WTC11 (cell line): ENCODE data around the gene KIF13A. TPM values are rescaled to one million over a fixed set of nuclear protein-coding genes. Genes with fewer than 3 reads are reported as not detected.
"Not testable (repeated sequence)": the region's sequence is repeated elsewhere in the genome, so short reads cannot be mapped to it uniquely, and the experiment has no call there.

ENCODE experiments used
- ATAC-seq: fragments of 200-7000 bp; cut with Tn5 transposase; 2 replicates; pipeline ENCODE4 v1.10.0; 2021; ENCODE audit warnings: mild to moderate bottlenecking, moderate library complexity
- CTCF ChIA-PET: fragments of 300-600 bp; sonication (Branson Sonifier 250); formaldehyde crosslinking; loops from one replicate; lab custom pipeline; 2021; ENCODE audit warnings: antibody characterized with exemption; lab: Charles Lee
- POLR2A ChIA-PET: fragments of 350-600 bp; sonication (Branson Sonifier 250); formaldehyde crosslinking; loops from one replicate; lab custom pipeline; 2021; ENCODE audit warnings: antibody characterized with exemption; lab: Charles Lee
- DNase-seq: peaks from one replicate; pipeline ENCODE4 v3.0.0; 2021; ENCODE audit warnings: low spot score
- H3K27ac Mint-ChIP-seq: 2 replicates; pipeline ENCODE4 v1.8.0; 2021; ENCODE audit warnings: mixed read lengths
- H3K27me3 Mint-ChIP-seq: 2 replicates; pipeline ENCODE4 v1.8.0; 2021; ENCODE audit warnings: low read depth, mild to moderate bottlenecking, moderate library complexity, mixed read lengths
- H3K36me3 Mint-ChIP-seq: 2 replicates; pipeline ENCODE4 v1.8.0; 2021; ENCODE audit warnings: mixed read lengths
- H3K4me1 Mint-ChIP-seq: 2 replicates; pipeline ENCODE4 v1.8.0; 2022; ENCODE audit warnings: mixed read lengths
- H3K4me3 Mint-ChIP-seq: 2 replicates; pipeline ENCODE4 v1.8.0; 2021; ENCODE audit warnings: mild to moderate bottlenecking, moderate library complexity, mixed read lengths
- H3K9me3 Mint-ChIP-seq: 2 replicates; pipeline ENCODE4 v1.8.0; 2021; ENCODE audit warnings: mixed read lengths
- CDX4 ChIP-seq: fragments of 250-450 bp; sonication (Bioruptor Pico); IDR thresholded peaks from 2 replicates; pipeline ENCODE4 v1.9.0; 2021; ENCODE audit warnings: moderate library complexity, mild to moderate bottlenecking, inconsistent platforms, borderline replicate concordance
- CREB1 ChIP-seq: sonication (generic); formaldehyde crosslinking; IDR thresholded peaks from 2 replicates; pipeline ENCODE4 v1.8.0; 2023; ENCODE audit warnings: mild to moderate bottlenecking, missing genetic modification reagents
- CREM ChIP-seq: sonication (generic); formaldehyde crosslinking; IDR thresholded peaks from 2 replicates; pipeline ENCODE4 v1.8.1; 2022; ENCODE audit warnings: mild to moderate bottlenecking, missing genetic modification reagents, moderate library complexity
- CTCF ChIP-seq: fragments of 200-600 bp; IDR thresholded peaks from 2 replicates; pipeline ENCODE4 v1.8.0; 2022; ENCODE audit warnings: antibody characterized with exemption
- E2F1 ChIP-seq: sonication (generic); formaldehyde crosslinking; IDR thresholded peaks from 2 replicates; pipeline ENCODE4 v1.8.0; 2022; ENCODE audit warnings: mild to moderate bottlenecking, missing genetic modification reagents
- GABPB1 ChIP-seq: sonication (generic); formaldehyde crosslinking; IDR thresholded peaks from 2 replicates; pipeline ENCODE4 v1.8.1; 2023; ENCODE audit warnings: mild to moderate bottlenecking, missing genetic modification reagents
- GRHL2 ChIP-seq: fragments of 250-450 bp; sonication (Bioruptor Pico); IDR thresholded peaks from 2 replicates; pipeline ENCODE4 v1.8.0; 2022; ENCODE audit warnings: mild to moderate bottlenecking, moderate library complexity; ENCODE audit not compliant: insufficient replicate concordance, severe bottlenecking
- IRF2 ChIP-seq: sonication (generic); formaldehyde crosslinking; IDR thresholded peaks from 2 replicates; pipeline ENCODE4 v1.8.0; 2022; ENCODE audit warnings: low read depth, missing genetic modification reagents, borderline replicate concordance
- KAT7 ChIP-seq: sonication (generic); formaldehyde crosslinking; IDR thresholded peaks from 2 replicates; pipeline ENCODE4 v1.8.1; 2023; ENCODE audit warnings: missing genetic modification reagents, mild to moderate bottlenecking, borderline replicate concordance
- STAT6 ChIP-seq: sonication (generic); formaldehyde crosslinking; conservative IDR thresholded peaks from 2 replicates; pipeline ENCODE4 v1.8.1; 2023; ENCODE audit warnings: mild to moderate bottlenecking, low read depth, missing genetic modification reagents, moderate library complexity
- TCF7 ChIP-seq: sonication (generic); formaldehyde crosslinking; IDR thresholded peaks from 2 replicates; pipeline ENCODE4 v1.8.0; 2022; ENCODE audit warnings: mild to moderate bottlenecking, low read depth, missing genetic modification reagents, moderate library complexity
- USF2 ChIP-seq: sonication (generic); formaldehyde crosslinking; IDR thresholded peaks from 2 replicates; pipeline ENCODE4 v1.8.1; 2023; ENCODE audit warnings: mild to moderate bottlenecking, missing genetic modification reagents, moderate library complexity
- ZNF532 ChIP-seq: fragments of 250-450 bp; sonication (Bioruptor Pico); IDR thresholded peaks from 2 replicates; pipeline ENCODE4 v1.9.0; 2021; ENCODE audit warnings: mild to moderate bottlenecking, borderline replicate concordance
- total RNA-seq: library from RNA; stranded (reverse); gene quantifications from 3 replicates; pipeline ENCODE4 v1.2.3, GENCODE V29; 2021

KIF13A gene
- total RNA-seq, 1 experiment from 2014 or later, result 32.7 TPM

- TF ChIP-seq CTCF (no peak), CREB1 (CRISPR knock-in tag) (no peak), IRF2 (CRISPR knock-in tag) (no peak), KAT7 (CRISPR knock-in tag) (no peak), ZNF532 (no peak), USF2 (no peak), STAT6 (CRISPR knock-in tag) (no peak), GABPB1 (CRISPR knock-in tag) (no peak), GRHL2 (CRISPR knock-in tag) (no peak)
Measured at GRCh38 chr6:17950095-17950494, 37.3 kb downstream of the KIF13A start (continued).

- TF ChIP-seq TCF7 (CRISPR knock-in tag) (no peak), CDX4 (CRISPR knock-in tag) (no peak)
- Mint-ChIP-seq H3K27me3 (no peaks in the 10 kb centered on the region), H3K4me3 (no peak overlapping the region), H3K9me3 (no peaks in the 10 kb centered on the region), H3K36me3 (peaks cover 3% of the 10 kb centered on the region; the same call in 1 of the 2 replicates), H3K4me1 (peaks cover 13% of the 10 kb centered on the region), H3K27ac (no peak overlapping the region)
- DNase-seq (no peak), ATAC-seq (no peak)
- ChIA-PET POLR2A (no interaction called here), CTCF (no interaction called here)
Measured at GRCh38 chr6:17949168-17949567, 38.3 kb downstream of the KIF13A start.

GRCh38 chr6:17948725-17949124, 38.7 kb downstream of the KIF13A start:
- ATAC-seq (no peak), DNase-seq (no peak)
- no peak overlapping the region for H3K4me3 Mint-ChIP-seq
- no peaks in the 10 kb centered on the region for H3K27me3 Mint-ChIP-seq
- ChIA-PET POLR2A (no interaction called here), CTCF (no interaction called here)
- peaks cover 17% of the 10 kb centered on the region for H3K4me1 Mint-ChIP-seq
- no peaks in the 10 kb centered on the region for H3K9me3 Mint-ChIP-seq
- H3K27ac Mint-ChIP-seq, result no peak overlapping the region
- peaks cover 3% of the 10 kb centered on the region; the same call in 1 of the 2 replicates for H3K36me3 Mint-ChIP-seq
- TF ChIP-seq E2F1 (CRISPR knock-in tag) (no peak), TCF7 (CRISPR knock-in tag) (no peak), CREM (CRISPR knock-in tag) (no peak), STAT6 (CRISPR knock-in tag) (no peak)

GRCh38 chr6:17947574-17947973, 39.9 kb downstream of the KIF13A start:
- H3K4me3 Mint-ChIP-seq, ATAC-seq, H3K27me3 Mint-ChIP-seq, H3K9me3 Mint-ChIP-seq, H3K27ac Mint-ChIP-seq, H3K36me3 Mint-ChIP-seq, CTCF ChIA-PET, DNase-seq: not testable (repeated sequence)
- POLR2A ChIA-PET, result interaction anchor here (0.6 kb wide), 1 partner anchor 31 kb away, joined by 3 read pairs; no protein-coding TSS in a partner anchor
- H3K4me1 Mint-ChIP-seq, result peaks cover 21% of the 10 kb centered on the region
